Esophagus muscularis mucosa (tissue), 4 donors: ENCODE data around the gene PTPN6.

Experiments used
- CTCF ChIP-seq, 3 experiments: fragments of 200-600 bp in 2 of 3; fragments of 450-650 bp in 1 of 3; sonication (generic) in 2 of 3; IDR thresholded peaks; one replicate each; pipeline ENCODE4 v1.5.1; 2017 to 2019; ENCODE audit warnings: antibody characterized with exemption in 3 of 3, mild to moderate bottlenecking in 2 of 3, moderate library complexity in 1 of 3
- EP300 ChIP-seq: sonication (generic); formaldehyde crosslinking; IDR thresholded peaks from one replicate; pipeline ENCODE4 v1.6.1; 2017; ENCODE audit warnings: antibody characterized with exemption
- POLR2A ChIP-seq: fragments of 450-650 bp; IDR thresholded peaks from one replicate; pipeline ENCODE4 v1.6.1; 2017; ENCODE audit warnings: antibody characterized with exemption, moderate library complexity, mild to moderate bottlenecking, low read depth
- POLR2AphosphoS5 ChIP-seq, 2 donors: sonication (generic); formaldehyde crosslinking; IDR thresholded peaks; one replicate each; pipeline ENCODE4 v1.6.1; 2017; ENCODE audit warnings: antibody characterized with exemption in 2 of 2

- no peak for TF ChIP-seq CTCF (IDR thresholded peaks at IDR 0.05)
- TF ChIP-seq POLR2A, result no peak
- no peak for TF ChIP-seq EP300
- no peak for TF ChIP-seq POLR2AphosphoS5 (IDR thresholded peaks at IDR 0.05)
Measured at GRCh38 chr12:6905414-6906040, 45.6 kb upstream of the PTPN6 start.
